SK-N-MC (cell line): ENCODE data around the gene CDH15.

Experiments used
- DNase-seq: peaks from one replicate; pipeline ENCODE4 v3.0.0-alpha.2; 2011; ENCODE audit warnings: low read depth, low spot score
- H3K27ac ChIP-seq: fragments of 200-600 bp; sonication (generic); 2 replicates; pipeline ENCODE4 v1.5.1; 2016; ENCODE audit warnings: mixed run types
- H3K36me3 ChIP-seq: fragments of 200-600 bp; sonication (generic); 2 replicates; pipeline ENCODE4 v1.6.1; 2017; ENCODE audit warnings: antibody characterized with exemption, low read length, mixed read lengths; ENCODE audit not compliant: insufficient read depth
- H3K4me3 ChIP-seq: fragments of 200-600 bp; sonication (generic); 2 replicates; pipeline ENCODE4 v1.5.1; 2016
- H3K9ac ChIP-seq: fragments of 200-600 bp; sonication (generic); 2 replicates; pipeline ENCODE4 v1.8.0; 2017; ENCODE audit warnings: mixed run types, mixed read lengths; ENCODE audit not compliant: insufficient read length
- H3K9me3 ChIP-seq: fragments of 200-600 bp; sonication (generic); 2 replicates; pipeline ENCODE4 v1.6.1; 2017; ENCODE audit warnings: low read depth, mild to moderate bottlenecking, antibody characterized with exemption, low read length, moderate library complexity, mixed read lengths
- EZH2 ChIP-seq: fragments of 200-600 bp; sonication (generic); IDR thresholded peaks from one replicate; pipeline ENCODE4 v1.6.1; 2017; ENCODE audit warnings: antibody characterized with exemption
- FOXP2 ChIP-seq: optimal IDR thresholded peaks from 2 replicates; pipeline ENCODE3; 2011; ENCODE audit warnings: mild to moderate bottlenecking, moderate library complexity; ENCODE audit not compliant: insufficient read depth; ENCODE audit errors: extremely low read length, control extremely low read depth
- POLR2AphosphoS5 ChIP-seq: IDR thresholded peaks from 2 replicates; pipeline ENCODE4 v1.6.1; 2012; ENCODE audit warnings: mild to moderate bottlenecking, low read depth, low read length, borderline replicate concordance

Gene CDH15

GRCh38 chr16:89199241-89200123, 27.9 kb downstream of the CDH15 start:
- Histone ChIP-seq H3K36me3 (no peaks in the 10 kb centered on the region), H3K27ac (no peak overlapping the region), H3K9ac (no peak overlapping the region), H3K9me3 (no peaks in the 10 kb centered on the region), H3K4me3 (no peak overlapping the region)
- no peak for DNase-seq
- TF ChIP-seq EZH2: no peak
- TF ChIP-seq POLR2AphosphoS5: no peak
- no peak for TF ChIP-seq FOXP2

- no peak within 1 kb of the TSS for H3K4me3 ChIP-seq
- TF ChIP-seq FOXP2 (no peak), POLR2AphosphoS5 (no peak), EZH2 (no peak)
- no peak for DNase-seq
- no peak within 1 kb of the TSS for H3K9ac ChIP-seq
- no peaks in the 10 kb centered on the region for H3K36me3 ChIP-seq
- no peak within 1 kb of the TSS for H3K27ac ChIP-seq
- H3K9me3 ChIP-seq: no peaks in the 10 kb centered on the region
Measured at GRCh38 chr16:89200124-89200849, 28.7 kb downstream of the CDH15 start, which contains the start of gene SLC22A31. Gene SLC22A31, minus strand, starts transcription at chr16:89200537. Its CDS starts 36 bp downstream, at chr16:89200501.

GRCh38 chr16:89200850-89201411, 29.4 kb downstream of the CDH15 start:
- no peaks in the 10 kb centered on the region for H3K9me3 ChIP-seq
- H3K27ac ChIP-seq: no peak overlapping the region
- H3K36me3 ChIP-seq: no peaks in the 10 kb centered on the region
- TF ChIP-seq EZH2: no peak
- no peak for TF ChIP-seq POLR2AphosphoS5
- TF ChIP-seq FOXP2: no peak
- DNase-seq: no peak
- no peak overlapping the region for H3K4me3 ChIP-seq
- no peak overlapping the region for H3K9ac ChIP-seq

GRCh38 chr16:89201439-89202377, 30.2 kb downstream of the CDH15 start:
- Histone ChIP-seq H3K36me3 (no peaks in the 10 kb centered on the region), H3K9me3 (no peaks in the 10 kb centered on the region), H3K9ac (no peak overlapping the region), H3K4me3 (no peak overlapping the region), H3K27ac (no peak overlapping the region)
- TF ChIP-seq POLR2AphosphoS5 (no peak), FOXP2 (no peak), EZH2 (no peak)
- DNase-seq: no peak

- TF ChIP-seq EZH2 (no peak), POLR2AphosphoS5 (no peak), FOXP2 (no peak)
- H3K27ac ChIP-seq: no peak overlapping the region
- H3K9me3 ChIP-seq: no peaks in the 10 kb centered on the region
- DNase-seq: no peak
- H3K4me3 ChIP-seq: no peak overlapping the region
- H3K9ac ChIP-seq: no peak overlapping the region
- H3K36me3 ChIP-seq: no peaks in the 10 kb centered on the region
Measured at GRCh38 chr16:89202422-89203215, 31.1 kb downstream of the CDH15 start.

GRCh38 chr16:89207993-89208392, 36.4 kb downstream of the CDH15 start:
- Histone ChIP-seq H3K9me3 (no peaks in the 10 kb centered on the region), H3K27ac (no peak overlapping the region), H3K4me3 (no peak overlapping the region), H3K36me3 (no peaks in the 10 kb centered on the region), H3K9ac (no peak overlapping the region)
- TF ChIP-seq EZH2 (no peak), FOXP2 (no peak), POLR2AphosphoS5 (no peak)
- no peak for DNase-seq

- no peak for DNase-seq
- TF ChIP-seq EZH2 (no peak), FOXP2 (no peak), POLR2AphosphoS5 (no peak)
- Histone ChIP-seq H3K36me3 (no peaks in the 10 kb centered on the region), H3K9ac (no peak overlapping the region), H3K27ac (no peak overlapping the region), H3K4me3 (no peak overlapping the region), H3K9me3 (no peaks in the 10 kb centered on the region)
Measured at GRCh38 chr16:89209522-89210044, 38.0 kb downstream of the CDH15 start.
